GM13976 (cell line): ENCODE data around the gene UTS2R.

Experiments used
- DNase-seq: peaks from one replicate; pipeline ENCODE4 v3.0.0; 2012; ENCODE audit warnings: low spot score
- CTCF ChIP-seq: IDR thresholded peaks from 2 replicates; pipeline ENCODE4 v1.5.1; 2012; ENCODE audit warnings: borderline replicate concordance, mild to moderate bottlenecking; ENCODE audit not compliant: insufficient read depth; ENCODE audit errors: extremely low read depth, missing control alignments, control extremely low read depth
- in situ Hi-C: fragments of 300-500 bp; cut with MboI; formaldehyde crosslinking; loops from one replicate; pipeline ENCODE4 v1.12.0; 2022; ENCODE audit warnings: low sequenced_read_pairs, mixed read lengths, inconsistent platforms; ENCODE audit not compliant: unreplicated experiment

Gene UTS2R

GRCh38 chr17:82392209-82392920 lies 20.8 kb downstream of the UTS2R start:
- no peak for TF ChIP-seq CTCF
- in situ Hi-C loops = no loop called here
- DNase-seq = no peak

- in situ Hi-C loops = no loop called here
- DNase-seq = no peak
- TF ChIP-seq CTCF = no peak
Observed at GRCh38 chr17:82392941-82393340, 21.4 kb downstream of the UTS2R start.

- no peak for TF ChIP-seq CTCF
- DNase-seq = no peak
- in situ Hi-C loops = no loop called here
Observed at GRCh38 chr17:82394278-82394677, 22.7 kb downstream of the UTS2R start.

GRCh38 chr17:82396601-82397435 lies 25.3 kb downstream of the UTS2R start:
- in situ Hi-C loops = no loop called here
- no peak for TF ChIP-seq CTCF

GRCh38 chr17:82397449-82398335 lies 26.1 kb downstream of the UTS2R start:
- in situ Hi-C loops = no loop called here
- DNase-seq = no peak
- no peak for TF ChIP-seq CTCF

More at GRCh38 chr17:82396601-82397435, 25.3 kb downstream of the UTS2R start:
- no peak for DNase-seq

- DNase-seq = no peak
- in situ Hi-C loops = no loop called here
Observed at GRCh38 chr17:82399041-82399441, 27.5 kb downstream of the UTS2R start.

More at GRCh38 chr17:82399041-82399441, 27.5 kb downstream of the UTS2R start:
- TF ChIP-seq CTCF = no peak
